ENCODE results near the gene HSD3B7. TPM values are rescaled to one million over a fixed set of nuclear protein-coding genes. Genes with fewer than 3 reads are reported as not detected.

The HSD3B7 gene
- total and polyA plus RNA-seq, 2 of the 8 experiments (the other 6 are each of a cell fraction or from before 2014, with no cell fraction given): 2.9 to 6.6 TPM

- TF ChIP-seq EP300 (IDR thresholded peaks at IDR 0.05; ENCODE audit: borderline replicate concordance in 1 of 2, low read depth in 2 of 2, low read length in 2 of 2) (no peak), TEAD4 (IDR thresholded peaks at IDR 0.05; ENCODE audit: low read depth, low read length) (no peak), EZH2 (IDR thresholded peaks at IDR 0.05; ENCODE audit: low read depth, low read length, severe bottlenecking) (no peak)
Observed at GRCh38 chr16:30951750-30952149, 33.3 kb upstream of the HSD3B7 start (continued).

Data from H1 (cell line).